Stimulated activated CD4-positive, alpha-beta T cell treated with anti-CD3 and anti-CD28 coated beads, Interleukin-12 subunit alpha, Interleukin-12 subunit beta, amount 100 ng/mL, for 48 hours (primary cell): ENCODE data around the gene BEND5.

ENCODE experiments used
- DNase-seq, 3 donors: peaks; one replicate each; pipeline ENCODE4 v3.0.0-alpha.2; 2020; ENCODE audit warnings: low read depth in 2 of 3, low spot score in 1 of 3

The BEND5 gene

GRCh38 chr1:48683839-48684238, 92.9 kb downstream of the BEND5 start:
- no peak for DNase-seq

GRCh38 chr1:48681476-48682305, 95.0 kb downstream of the BEND5 start:
- no peak for DNase-seq

GRCh38 chr1:48680411-48681035, 96.2 kb downstream of the BEND5 start:
- no peak for DNase-seq

GRCh38 chr1:48679859-48680258, 96.8 kb downstream of the BEND5 start:
- DNase-seq, result no peak

GRCh38 chr1:48678710-48679505, 97.8 kb downstream of the BEND5 start:
- no peak for DNase-seq
